Measurements from ENCODE around the gene DCUN1D2. TPM values are rescaled to one million over a fixed set of nuclear protein-coding genes. Genes with fewer than 3 reads are reported as not detected.

DCUN1D2 gene
- total RNA-seq, 1 donor from 2014 or later, result 18.6 TPM

DNA sequence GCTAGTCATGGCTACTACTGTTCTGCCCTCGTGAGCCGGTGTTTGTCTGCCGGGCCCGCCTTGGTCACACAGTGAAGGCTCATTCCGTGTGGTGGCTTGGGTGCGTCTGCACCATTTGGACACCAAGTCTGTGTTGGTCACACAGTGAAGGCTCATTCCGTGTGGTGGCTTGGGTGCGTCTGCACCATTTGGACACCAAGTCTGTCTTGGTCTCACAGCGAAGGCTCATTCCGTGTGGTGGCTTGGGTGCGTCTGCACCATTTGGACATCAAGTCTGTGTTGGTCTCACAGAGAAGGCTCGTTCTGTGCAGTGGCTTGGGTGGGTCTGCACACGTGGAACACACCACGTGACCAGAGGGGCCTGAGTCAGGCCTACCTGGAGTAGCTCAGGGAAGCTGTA, 29.0 kb upstream of the DCUN1D2 start:
- DNase-seq, result no peak

GRCh38 chr13:113518076-113518803, 27.7 kb upstream of the DCUN1D2 start:
- DNase-seq, result no peak

GRCh38 chr13:113514847-113515246, 24.3 kb upstream of the DCUN1D2 start:
- no peak for DNase-seq

- DNase-seq, result no peak
These were observed 23.2 kb upstream of the DCUN1D2 start for GRCh38 chr13:113513761-113514160.

DNA sequence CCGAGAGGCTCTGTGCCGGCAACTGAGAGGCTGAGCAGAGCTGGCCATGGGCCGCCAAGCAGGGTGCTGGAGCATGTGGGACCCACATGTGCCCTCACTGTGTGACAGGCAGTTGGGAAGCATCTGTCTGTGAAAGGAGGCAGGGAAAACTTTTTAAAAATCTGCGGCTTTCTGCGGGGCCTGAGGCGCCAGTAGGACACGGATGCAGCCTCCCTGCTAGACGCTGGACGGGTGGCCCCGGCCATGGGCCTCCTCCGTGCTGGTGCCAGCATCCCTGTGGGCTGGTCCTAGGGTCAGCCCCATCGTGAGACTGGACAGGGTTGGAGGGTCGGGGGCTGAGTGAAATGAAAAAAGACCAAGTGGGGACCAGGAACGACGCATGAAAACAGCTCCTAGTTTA, 20.9 kb upstream of the DCUN1D2 start:
- DNase-seq, result peak; percentile 21

- no peak for DNase-seq
These were observed 20.4 kb upstream of the DCUN1D2 start for GRCh38 chr13:113510871-113511270.

- DNase-seq, result no peak
These were observed 19.5 kb upstream of the DCUN1D2 start for GRCh38 chr13:113509989-113510388.

DNA sequence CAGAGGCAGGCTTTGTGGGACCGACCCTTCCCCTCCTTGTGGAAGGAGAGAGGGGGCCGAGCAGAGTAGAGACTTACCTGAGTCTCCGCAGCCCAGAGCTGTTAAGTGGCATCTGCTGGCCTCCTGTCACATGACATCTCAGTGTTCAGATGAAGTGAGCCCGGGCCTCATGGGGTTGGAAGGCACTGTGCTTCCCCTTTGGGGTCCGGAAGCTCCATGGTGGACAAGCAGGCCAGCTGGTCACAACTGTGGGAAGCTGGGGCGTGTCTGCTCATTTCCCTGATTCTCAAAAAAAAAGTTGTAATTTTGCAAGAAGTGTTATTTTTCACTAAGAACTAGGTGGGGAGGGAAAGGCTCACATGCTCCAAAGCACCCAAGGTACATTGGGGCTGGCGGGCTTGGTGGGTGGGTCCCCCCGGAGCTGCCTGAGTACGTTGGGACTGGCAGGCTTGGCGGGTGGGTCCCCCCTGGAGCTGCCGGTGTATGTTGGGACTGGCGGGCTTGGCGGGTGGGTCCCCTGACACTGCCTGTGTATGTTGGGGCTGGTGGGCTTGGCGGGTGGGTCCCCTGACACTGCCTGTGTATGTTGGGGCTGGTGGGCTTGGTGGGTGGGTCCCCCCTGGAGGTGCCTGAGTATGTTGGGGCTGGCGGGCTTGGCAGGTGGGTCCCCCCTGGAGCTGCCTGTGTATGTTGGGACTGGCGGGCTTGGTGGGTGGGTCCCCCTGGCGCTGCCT, 18.2 kb upstream of the DCUN1D2 start:
- no peak for DNase-seq

DNA sequence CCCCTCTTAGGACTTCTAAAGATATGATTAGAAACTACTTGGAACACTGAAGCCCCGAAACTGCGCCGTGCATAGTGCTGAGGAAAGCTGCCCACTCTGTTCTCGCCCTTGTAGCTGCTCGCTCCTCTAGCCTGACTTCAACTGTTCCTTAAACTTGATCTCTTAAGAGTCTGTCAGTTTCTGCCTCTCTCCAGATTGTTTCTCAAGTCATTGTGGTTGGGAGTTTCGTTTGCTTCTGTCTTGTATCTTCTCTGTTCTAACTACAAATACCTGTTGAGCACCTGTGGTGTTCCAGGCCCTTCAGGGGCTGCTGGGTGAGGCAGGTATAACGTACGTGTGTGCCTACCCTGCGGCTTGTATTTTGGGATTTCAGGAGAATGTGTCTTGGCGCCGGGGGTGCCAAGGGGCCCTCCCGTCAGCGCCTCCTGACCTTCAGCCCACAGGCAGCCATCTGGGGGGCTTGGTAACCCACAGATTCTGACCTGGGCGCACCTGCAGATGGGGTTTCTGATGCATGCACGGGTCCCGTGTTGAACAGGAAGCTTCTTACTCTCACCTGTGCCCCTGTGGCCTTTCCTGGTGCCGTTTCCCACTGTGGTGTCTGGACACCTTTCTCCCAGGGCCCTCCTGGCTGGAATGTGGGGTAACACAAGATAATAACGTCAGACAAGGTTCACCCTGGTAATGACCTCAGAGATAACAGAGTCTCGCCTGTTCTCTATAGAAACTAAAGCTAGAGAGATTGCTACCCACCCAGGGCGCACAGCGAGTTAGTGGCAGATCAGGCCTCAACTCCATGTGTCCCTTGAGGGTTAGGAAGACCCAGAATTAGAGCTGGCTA, 17.2 kb upstream of the DCUN1D2 start:
- DNase-seq, result no peak

DNA sequence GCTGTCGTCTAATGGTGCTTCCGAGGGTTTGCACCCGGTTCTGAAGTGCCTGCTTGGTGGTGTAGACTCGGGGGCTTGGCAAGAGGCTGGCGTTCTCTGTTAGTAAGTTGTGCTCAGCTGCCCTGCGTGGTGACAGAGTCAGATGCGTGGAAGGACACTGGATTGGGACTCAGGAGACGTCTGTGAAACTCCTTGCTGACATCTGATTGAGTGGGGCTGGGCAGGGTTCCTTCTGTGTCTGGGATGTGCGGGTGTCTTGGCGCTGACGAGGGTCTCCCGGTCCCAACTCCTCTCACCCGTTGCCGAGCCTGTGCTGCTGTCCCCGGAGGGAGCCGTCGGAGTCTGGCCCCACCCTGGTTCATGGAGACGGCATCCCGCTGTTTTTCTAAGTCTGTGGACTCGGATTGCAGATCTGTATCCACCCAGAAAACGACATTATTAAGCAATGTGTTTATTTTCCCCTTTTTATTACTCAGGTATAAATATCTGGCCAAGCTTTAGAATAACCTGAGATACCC, 16.4 kb upstream of the DCUN1D2 start:
- no peak for DNase-seq

DNA sequence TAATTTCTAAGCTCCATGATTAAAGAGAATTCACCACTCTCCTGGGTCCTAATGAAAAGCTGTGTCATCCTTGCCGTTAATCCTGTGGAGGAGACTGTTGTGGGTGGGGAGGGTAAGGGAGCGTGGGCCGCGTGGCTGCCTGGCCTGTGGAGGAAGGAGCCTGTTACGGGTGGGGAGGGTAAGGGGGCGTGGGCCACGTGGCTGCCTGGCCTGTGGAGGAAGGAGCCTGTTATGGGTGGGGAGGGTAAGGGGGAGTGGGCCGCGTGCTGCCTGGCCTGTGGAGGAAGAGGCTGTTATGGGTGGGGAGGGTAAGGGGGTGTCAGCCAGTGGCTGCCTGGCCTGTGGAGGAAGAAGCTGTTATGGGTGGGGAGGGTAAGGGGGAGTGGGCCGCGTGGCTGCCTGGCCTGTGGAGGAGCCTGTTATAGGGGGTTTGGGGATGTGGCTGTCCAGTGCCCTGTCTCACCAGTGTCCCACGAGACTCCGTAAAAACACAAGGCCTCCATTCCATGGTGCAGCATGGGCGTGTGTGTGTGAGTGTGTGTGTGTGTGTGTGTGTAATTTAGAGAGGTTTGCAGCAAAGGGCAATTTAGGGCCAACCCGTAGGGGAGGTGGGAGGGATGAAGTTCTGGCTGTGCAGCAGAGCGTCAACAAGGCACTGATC, 15.6 kb upstream of the DCUN1D2 start:
- no peak for DNase-seq

- DNase-seq, result no peak
These were observed 12.2 kb upstream of the DCUN1D2 start for GRCh38 chr13:113502686-113503085.

- no peak for DNase-seq
These were observed 10.2 kb upstream of the DCUN1D2 start for GRCh38 chr13:113500530-113501265.

DNA sequence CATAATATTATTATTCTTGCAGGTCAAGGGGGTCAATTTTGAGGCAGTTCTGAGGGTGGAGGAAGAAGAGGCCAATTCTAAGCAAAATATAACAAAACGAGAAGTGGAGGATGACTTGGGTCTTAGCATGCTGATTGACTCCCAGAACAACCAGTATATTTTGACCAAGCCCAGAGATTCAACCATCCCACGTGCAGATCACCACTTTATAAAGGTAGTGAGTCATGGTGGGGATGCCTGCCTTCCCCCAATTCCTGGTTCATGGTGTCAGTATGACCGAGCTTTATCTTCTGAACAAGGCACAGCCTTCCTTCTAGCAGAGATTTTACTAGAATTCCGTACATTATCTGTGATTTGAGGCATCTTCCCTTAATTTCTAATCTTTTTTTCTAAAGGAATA, 9.4 kb upstream of the DCUN1D2 start:
- no peak for DNase-seq

- DNase-seq, result no peak
These were observed 8.4 kb upstream of the DCUN1D2 start for GRCh38 chr13:113498905-113499304.

DNA sequence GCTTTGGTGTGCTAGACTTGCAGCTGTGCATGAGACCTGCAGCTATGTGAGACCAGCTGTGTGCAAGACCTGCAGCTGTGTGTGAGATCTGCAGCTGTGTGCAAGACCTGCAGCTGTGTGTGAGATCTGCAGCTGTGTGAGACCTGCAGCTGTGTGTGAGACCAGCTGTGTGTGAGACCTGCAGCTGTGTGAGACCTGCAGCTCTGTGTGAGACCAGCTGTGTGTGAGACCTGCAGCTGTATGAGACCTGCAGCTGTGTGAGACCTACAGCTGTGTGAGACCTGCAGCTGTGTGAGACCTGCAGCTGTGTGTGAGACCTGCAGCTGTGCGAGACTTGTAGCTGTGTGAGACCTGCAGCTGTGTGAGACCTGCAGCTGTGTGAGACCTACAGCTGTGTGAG, 6.7 kb upstream of the DCUN1D2 start:
- no peak for DNase-seq

DNA sequence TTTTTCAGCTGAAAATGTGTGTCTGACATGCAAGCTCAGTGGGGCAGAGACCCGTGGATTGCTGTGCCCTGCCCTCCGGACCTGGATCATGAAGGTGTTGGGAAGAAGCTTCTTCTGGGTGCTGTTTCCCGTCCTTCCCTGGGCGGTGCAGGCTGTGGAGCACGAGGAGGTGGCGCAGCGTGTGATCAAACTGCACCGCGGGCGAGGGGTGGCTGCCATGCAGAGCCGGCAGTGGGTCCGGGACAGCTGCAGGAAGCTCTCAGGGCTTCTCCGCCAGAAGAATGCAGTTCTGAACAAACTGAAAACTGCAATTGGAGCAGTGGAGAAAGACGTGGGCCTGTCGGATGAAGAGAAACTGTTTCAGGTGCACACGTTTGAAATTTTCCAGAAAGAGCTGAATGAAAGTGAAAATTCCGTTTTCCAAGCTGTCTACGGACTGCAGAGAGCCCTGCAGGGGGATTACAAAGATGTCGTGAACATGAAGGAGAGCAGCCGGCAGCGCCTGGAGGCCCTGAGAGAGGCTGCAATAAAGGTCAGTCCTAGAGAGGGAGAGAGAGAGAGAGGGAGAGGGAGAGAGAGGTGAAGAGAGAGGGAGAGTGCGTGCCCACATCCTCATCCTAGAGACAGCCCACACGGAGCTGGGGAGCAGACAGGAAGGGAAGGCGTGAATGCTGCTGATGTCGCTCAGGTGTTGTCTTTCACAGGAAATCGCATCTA, 5.1 kb upstream of the DCUN1D2 start:
- no peak for DNase-seq

GRCh38 chr13:113493315-113493951, 2.9 kb upstream of the DCUN1D2 start:
- peak; percentile 64 for DNase-seq

GRCh38 chr13:113491982-113492381, 1.5 kb upstream of the DCUN1D2 start:
- no peak for DNase-seq

DNA sequence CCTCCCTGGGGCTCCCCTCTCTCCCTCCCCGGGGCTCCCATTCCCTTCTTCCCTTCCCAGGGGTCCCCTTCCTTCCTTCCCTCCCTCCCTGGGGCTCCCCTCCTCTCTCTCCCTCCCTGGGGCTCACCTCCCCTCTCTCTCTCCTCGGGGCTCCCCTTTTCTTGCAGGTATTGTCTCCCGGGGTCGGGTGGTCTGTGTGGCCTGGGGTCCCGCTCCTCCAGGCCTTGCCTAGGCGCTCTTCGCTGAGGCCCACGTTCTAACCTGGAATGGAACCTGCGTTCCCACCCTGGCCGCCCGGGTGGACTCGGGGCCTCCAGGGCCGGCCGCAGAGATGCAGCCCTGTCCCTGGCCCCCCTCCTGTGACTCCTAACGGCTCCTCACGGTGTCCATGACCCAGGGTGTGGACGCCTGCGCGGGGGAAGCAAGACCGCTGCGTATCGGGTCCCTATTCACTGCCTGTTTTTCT, 940 bp upstream of the DCUN1D2 start:
- DNase-seq, result no peak

All from skin of body (tissue), 2 donors.